GM19324 (cell line): ENCODE results near the gene TXNIP.
"Not testable (repeated sequence)": the region's sequence is repeated elsewhere in the genome, so short reads cannot be mapped to it uniquely, and the experiment has no call there.

Experiments used
- ATAC-seq: cut with Tn5 transposase; IDR thresholded peaks from one replicate; pipeline ENCODE4 v1.9.1; 2021; ENCODE audit warnings: mild to moderate bottlenecking, moderate library complexity; ENCODE audit not compliant: unreplicated experiment, low FRiP score

The TXNIP gene, protein sequence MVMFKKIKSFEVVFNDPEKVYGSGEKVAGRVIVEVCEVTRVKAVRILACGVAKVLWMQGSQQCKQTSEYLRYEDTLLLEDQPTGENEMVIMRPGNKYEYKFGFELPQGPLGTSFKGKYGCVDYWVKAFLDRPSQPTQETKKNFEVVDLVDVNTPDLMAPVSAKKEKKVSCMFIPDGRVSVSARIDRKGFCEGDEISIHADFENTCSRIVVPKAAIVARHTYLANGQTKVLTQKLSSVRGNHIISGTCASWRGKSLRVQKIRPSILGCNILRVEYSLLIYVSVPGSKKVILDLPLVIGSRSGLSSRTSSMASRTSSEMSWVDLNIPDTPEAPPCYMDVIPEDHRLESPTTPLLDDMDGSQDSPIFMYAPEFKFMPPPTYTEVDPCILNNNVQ

DNA sequence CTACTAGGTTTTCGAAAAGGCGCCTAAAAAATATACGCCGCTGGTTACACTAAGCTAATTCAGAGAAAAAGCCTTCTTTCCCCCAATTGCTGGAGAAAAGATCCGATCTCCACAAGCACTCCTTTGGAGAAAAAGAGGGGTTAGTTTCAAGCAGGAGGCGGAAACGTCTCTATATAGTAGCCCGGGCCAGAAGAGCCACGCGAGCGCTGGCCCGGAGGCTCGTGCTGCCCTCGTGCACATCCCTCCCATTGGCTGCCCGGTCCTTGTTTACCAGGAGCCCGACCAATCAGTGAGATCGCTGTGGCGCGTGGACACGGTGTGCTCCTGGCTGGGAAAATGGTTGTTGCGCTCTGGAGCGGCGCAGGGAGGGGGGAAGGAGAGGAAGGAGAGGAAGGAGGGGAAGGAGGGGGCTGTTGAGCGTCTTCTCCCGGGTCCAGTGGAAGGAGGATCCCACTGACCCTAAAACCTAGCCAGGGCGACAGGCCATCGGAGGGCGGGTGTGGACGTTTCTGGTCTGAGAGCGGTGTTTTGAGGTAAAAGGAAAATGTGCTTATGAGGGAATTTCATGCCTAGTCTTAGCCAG lies at the start of gene TXNIP:
TSS of gene TXNIP (minus strand) at position 147 of the 583 bp plus-strand sequence. CDS start 313 bp downstream, outside the sequence.
- ATAC-seq, result peak; percentile 90

DNA sequence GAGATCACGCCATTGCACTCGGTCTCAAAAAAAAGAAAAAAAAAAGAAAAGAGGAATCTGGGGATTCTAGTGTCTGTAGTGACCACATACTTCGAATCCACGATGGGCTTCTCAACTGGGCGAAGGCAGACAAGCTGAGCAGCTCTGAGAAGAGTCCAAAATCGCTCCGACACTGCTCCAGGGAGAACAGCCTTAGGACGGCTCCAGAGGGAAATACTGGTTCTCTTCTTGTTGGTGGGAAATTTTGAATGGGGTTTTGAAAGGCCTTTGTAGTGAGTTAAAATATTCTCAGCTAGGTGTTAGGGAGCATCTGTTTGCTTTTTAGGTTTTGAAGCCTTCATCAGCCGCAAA lies 43.4 kb upstream of the TXNIP start:
- ATAC-seq, result no peak

DNA sequence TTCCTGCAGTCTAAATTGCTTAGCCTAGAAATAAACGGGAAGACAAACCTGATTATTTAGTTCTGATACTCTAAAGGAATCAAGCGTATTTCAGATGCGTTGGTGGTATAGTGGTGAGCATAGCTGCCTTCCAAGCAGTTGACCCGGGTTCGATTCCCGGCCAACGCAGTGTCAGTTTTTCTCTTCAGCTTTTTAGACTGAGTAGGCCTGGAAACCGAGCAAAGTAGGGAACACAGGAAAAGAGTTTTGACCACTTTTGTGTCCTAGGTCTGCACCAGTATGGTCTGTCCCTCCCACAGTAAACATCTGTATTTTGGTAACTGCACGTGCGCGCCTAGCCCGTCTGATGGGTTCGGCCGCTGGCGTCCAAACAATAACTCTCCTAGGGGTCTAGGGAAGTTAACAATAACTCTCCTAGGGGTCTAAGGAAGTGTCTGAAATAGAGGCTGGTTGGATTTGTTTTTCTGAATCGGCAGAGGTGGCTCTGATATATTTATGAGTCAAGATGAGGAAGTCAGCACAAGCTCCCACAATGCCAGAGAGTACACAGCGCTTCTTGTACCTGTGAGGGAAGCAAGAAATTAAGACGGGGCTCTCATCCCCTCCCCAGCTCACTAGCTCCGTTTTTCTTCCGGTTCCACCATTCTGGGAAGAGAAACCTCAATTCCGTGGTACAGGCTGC lies 40.7 kb upstream of the TXNIP start:
- peak; percentile 36 for ATAC-seq

DNA sequence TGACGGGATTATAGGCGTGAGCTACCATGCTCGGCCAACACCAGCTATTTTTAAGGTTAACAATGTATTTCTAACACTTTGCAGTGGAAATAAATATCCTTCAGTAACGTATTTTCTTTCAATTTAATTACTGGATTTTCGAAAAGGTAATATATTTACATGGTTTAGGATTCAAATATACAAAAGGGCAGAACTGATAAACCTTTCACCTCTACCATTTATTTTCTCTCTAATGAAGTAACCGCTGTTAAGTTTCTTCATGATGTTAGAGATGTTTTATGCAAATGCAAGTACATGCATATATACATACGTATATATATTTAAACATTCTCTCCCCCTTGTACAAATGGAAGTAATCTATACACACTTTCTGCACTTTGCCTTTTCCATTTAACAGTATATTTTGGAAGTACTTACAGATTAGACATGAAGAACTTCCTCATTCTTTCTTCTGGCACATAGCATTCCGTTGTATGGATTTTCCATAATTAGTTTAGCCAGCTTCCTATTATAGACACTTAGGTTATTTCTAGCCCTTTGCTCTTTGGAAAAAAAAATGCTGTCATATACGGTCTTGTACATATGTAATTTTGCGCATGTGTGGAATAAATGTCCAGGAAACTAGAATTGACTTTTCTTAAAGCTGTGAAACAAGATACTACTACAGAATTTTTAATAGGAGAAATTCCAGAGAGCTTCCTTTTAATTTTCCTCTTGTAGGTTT lies 40.0 kb upstream of the TXNIP start:
- no peak for ATAC-seq

DNA sequence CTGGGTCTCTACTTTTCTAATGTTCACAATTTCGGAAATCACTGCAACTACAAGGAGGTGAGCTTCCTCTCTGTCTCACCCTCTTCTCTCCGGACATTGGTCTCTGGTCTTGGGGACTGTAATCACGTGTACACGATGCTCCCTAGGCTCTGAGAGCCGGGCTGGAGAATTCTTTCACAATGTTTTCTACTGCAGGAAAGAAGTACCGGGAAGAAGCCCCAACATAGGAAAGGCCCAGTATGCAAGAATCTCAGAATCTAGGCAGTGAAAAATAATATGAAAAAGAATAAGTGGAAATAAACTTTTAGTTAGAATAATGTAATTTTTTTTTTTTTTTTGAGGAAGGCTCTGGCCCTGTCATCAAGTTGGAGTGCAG lies 38.7 kb upstream of the TXNIP start:
- no peak for ATAC-seq

DNA sequence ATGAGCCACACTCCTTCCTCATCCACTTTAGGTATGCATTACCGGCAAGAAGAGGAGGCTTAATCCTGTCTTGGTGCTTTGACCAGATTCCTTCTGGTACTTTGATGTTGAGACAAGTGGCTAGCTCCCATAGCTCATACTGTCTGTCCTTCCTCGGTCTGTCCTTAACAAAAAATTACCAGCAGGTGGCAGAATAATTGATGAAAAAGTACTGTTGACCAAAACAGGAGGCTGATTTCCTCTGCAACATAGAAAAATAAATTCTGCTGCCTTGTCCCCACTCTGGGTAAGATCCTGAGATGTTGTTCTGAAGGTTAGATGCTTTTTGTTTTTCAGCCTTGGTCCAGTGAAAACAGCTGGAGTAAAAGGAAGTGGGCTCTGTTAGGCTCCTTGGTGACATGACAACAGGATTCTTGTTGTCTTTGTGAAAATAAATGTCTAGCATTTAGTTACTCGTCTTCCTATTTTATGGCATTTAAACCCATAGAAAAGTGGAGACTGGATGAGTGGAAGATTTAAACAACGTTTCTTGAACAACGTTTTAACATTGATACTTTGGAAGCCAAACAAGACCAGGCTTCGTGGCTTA lies 36.3 kb upstream of the TXNIP start:
- ATAC-seq, result no peak

DNA sequence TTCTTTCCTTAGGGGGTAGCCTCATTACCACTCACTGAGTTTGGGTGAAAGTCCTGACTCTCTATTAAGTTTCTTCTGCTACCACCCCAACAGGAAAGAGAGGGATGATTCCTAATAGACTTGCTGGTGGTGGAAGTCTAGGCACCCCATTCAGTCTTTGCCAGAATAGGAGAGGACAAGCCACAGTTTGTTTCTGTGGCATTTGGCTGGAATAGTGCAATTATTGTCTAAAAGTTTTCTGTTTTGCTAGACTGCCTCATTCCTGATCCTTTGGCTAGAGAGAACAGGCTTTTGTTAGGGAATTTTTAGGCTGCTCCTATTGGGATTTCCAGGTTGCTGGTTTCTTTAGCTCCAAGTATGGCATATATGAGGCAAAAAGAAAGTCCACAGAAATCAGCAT lies 35.1 kb upstream of the TXNIP start:
- no peak for ATAC-seq

DNA sequence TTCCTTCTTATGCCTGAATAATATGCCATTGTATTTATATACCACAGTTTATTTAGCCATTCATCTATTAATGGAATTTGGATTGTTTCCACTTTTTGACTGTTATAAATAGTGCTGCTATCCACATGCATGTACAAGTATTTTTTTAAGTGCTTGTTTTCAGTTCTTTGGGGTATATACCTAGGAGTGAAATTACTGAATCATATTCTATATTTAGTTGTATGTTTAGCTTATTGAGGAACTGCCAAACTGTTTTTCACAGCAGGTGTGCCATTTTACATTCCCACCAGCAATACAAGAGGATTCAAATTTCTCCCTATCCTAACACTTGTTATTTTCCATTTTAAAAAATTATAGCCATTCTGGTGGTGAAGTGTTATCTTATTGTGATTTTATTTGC lies 32.7 kb upstream of the TXNIP start:
- ATAC-seq, result no peak

DNA sequence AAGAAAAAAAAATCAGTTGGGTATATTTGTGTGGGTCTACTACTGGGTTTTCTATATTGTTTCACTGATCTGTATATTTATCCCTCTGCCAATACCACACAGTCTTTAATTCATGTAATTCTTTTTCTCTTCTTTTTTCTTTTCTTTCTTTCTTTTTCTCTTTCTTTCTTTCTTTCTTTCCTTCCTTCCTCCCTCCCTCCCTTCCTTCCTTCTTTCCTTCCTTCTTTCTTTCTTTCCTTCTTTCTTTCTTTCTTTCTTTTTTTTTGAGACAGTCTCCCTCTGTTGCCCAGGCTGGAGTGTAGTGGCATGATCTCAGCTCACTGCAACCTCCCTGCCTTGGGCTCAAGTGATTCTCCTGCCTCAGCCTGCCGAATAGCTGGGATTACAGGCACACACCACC lies 30.3 kb upstream of the TXNIP start:
- not testable (repeated sequence) for ATAC-seq

DNA sequence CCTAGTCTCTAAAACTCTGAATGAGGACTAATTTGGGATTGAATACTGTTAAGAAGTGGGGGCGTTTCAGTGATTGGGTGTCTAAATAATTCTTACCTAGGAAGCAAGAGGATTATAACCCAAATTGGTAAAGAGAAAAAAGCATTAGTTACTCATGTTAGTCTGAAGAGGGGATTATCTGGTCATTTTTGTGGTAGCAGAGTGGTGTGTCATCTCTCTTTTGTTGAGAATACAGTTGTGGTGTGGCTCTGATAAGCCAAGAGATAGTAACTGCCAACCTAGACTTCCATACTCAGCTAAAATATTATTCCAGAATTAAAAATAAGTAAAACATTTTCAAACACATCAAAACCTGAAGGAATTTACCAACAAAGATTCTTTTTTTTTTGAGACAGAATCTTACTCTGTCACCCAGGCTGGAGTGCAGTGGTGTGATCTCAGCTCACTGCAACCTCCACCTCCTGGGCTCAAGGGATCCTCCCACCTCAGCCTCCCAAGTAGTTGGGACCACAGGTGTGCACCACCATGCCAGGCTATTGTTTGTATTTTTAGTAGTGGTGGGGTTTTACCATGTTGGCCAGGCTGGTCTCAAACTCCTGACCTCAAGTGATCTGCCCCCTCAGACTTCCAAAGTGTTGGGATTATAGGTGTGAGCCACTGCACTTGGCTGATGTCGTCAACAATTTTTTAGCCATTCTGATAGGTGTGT lies 29.6 kb upstream of the TXNIP start:
- ATAC-seq, result not testable (repeated sequence)

DNA sequence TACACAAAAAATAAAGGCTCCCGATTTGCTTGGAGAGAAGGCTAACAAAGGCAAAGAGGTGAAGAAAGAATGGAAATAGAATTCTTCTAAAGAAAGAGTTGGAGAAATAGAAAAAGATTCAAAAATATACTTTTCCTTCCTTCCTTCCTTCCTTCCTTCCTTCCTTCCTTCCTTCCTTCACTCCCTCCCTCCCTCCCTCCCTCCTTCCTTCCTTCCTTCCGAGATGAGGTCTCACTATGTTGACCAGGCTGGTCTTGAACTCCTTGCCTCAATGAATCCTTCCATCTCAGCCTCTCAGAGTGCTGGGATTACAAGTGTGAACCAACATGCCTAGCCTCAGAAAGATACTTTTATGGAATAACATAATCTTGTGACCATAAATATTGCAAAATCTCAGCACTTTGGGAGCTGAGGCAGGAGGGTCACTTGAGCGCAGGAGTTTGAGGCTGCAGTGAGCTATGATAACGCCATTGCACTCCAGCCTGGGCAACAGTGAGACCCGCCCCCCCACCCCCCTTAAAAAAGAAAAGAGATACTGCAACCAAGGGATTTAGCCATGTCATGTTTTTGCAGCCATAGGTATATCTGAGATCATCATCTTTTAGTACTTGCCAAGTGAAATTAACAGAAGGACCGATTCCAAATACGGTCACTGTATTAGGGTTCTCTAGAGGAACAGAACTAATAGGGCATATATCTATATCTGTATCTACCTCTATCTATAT lies 26.2 kb upstream of the TXNIP start:
- ATAC-seq, result no peak

DNA sequence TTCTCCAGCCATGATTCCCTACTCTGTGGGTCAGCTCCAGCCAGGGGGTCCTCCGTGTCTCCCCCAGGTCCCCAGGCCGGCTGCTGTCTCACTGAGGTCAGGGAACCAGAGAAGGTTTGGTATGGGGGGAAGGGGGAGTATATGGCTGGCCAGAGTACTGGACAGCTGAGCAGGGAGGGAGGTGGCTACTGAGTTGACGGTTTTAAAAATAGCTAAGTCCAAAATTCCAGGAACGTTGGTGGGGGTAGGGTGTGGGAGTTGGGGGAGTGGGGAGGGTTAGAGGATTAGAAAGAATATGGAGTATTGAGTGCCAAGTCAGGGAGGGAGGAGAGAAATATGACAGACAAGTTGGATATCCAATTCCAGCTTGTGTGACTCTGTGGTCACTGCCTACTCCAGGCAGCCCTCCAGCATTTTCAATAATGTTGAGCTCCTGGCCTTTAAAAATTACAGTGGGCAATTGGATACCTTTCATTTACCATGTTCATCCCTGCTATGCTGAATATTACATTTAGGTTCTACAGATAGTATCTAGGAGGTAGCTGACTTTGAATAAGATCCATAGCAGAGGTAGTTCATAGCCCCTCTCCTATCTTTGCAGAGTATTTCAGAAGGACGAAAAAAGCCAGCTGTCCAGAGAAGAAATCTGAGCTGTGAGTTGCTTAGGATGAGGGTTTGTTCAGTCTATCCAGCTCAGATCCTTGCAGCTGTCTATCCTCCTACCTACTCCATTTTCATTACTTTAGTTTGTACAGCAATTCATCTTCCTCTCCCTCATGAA lies 25.4 kb upstream of the TXNIP start, which contains the start of gene HJV:
TSS of gene HJV (minus strand) at position 114 of the 781 bp plus-strand sequence. CDS start 1,504 bp downstream, outside the sequence.
- ATAC-seq, result no peak

DNA sequence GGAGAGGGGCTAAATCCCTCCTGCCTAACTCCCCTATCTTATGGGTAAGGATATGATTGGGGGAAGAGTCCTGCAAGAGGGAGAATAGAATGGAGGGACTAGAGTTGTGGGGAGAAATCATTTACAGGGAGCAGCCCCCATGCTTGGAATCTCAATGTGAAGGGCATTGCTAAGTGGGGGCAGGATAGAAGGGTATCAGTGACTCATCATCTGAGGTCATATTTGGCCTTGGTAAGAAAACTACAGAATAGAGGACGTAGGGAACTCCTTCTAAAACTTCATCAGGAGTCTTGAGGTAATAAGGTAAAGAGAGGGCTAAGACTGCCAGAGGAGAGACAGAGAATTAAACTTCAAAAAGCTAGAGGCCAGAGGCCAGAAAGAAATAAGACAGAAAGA lies 24.7 kb upstream of the TXNIP start:
- no peak for ATAC-seq

DNA sequence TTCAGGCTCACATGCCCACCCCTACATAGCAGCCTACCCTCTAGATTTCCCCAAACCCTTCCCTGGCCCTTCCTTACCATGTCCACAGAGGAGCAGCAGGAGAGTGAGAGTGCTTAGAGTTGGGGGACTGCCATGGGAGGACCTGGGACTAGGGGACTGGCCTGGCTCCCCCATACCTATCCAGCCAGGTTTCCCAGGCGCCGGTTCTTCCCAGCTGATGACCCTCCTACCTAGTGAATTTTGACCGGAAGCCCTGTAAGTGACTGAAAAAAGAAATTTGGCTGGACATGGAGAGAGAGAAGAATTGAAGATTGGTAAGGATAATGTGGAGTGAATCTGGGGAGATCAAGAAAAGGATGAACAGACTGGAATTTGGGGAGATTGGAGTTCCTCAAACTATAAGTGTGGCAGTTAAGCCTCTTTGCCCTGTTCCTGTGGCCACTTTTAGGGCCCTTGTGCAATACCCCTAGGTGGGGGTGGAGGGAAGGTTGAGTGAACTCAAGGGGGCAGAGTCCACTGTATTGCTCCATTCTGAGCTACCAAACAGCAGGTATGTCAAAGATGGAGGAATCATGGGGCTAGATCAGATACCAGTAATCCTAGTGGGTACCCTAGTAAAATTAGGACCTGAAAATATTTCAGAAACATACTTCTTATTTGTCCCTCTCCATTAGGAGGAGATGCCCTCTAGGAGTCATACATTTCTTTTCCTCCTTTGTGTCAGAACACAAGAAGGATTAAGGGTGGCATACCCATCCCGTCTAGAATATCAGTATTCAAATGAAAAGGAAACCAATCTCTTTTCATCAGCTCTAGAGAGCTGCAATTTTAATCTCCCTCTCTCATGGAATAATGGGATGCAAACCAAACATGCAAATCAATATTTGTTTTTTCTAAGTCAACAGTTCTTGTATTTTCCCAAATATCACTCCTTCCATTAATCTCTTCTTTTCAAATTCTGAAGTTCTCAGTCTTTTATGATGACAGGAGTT lies 24.0 kb upstream of the TXNIP start:
- ATAC-seq, result no peak

DNA sequence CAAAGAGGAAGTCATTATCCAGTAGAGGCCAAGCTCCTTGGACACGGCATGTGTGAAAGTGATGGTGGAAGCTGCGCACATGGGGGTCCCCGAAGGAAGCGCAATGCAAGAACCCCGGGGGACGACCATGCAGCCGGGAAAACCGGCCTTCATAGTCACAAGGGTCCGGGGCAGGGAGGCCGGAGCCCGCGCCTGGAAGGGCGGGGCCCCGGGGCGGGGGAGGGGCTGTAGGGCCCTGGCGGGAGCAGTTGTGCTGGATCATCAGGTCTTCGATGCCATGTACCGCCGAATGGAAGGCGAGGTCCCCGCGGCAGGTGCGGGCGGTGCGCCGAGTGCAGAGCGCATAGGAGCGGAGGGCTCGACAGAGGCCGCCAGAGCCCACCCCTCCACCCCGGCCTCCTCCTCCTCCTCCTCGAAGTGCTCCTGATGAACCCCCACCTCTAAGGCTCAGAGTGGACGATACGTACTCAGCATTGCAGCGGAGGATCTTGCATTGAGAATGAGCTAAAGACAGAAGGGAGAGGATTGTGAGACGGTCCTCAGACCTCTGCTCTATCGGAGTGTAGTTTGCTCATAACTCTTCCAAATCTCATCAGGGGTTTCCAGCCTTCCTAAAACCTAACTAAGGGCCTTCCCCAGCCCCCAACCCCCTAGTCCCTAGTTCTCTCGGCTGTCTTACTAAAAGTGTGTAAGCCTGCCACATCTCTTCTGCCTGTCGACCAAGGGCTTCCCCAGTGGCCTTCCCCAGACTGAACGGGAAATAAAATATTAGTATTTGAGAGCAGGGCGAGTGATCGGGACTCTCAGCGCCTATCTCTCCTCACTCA lies 23.1 kb upstream of the TXNIP start:
- ATAC-seq, result no peak

DNA sequence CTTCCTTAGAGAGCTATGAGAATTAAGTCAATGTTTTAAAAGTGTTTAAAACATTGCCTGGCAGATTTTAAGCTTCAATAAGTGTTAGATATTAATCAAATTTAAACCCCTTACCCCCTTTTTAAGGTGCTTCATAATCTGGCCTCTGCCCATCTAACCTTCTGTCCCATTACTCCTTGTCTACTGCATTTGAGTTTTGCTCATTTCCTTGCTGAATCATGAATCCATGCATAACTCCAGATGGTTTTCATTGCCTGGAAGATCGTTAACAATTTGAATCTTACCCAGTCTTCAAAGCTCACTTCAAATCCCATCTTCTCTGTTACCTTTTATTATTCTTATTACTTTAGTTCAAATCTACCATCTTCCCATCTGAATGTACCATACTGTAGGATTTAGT lies 20.5 kb upstream of the TXNIP start:
- no peak for ATAC-seq

DNA sequence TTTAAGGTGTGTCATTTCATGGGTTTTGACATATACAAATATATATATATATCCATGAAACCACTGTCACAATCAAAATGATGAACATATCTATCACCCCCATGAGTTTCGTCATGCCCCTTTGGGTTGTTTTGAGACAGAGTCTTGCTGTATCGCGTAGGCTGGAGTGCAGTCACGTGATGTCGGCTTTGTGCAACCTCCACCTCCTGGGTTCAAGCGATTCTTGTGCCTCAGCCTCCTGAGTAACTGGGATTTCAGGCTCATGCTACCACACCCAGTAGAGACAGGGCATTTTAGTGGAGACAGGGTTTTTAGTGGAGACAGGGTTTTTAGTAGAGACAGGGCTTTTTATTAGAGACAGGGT lies 17.2 kb upstream of the TXNIP start:
- no peak for ATAC-seq
